Transverse colon (tissue), 4 donors: ENCODE results near the gene ATXN8OS.

ENCODE experiments used
- EP300 ChIP-seq: sonication (generic); formaldehyde crosslinking; IDR thresholded peaks from one replicate; pipeline ENCODE4 v1.6.1; 2017; ENCODE audit warnings: antibody characterized with exemption, low read depth
- POLR2A ChIP-seq: fragments of 450-650 bp; IDR thresholded peaks from one replicate; pipeline ENCODE4 v1.6.1; 2016; ENCODE audit warnings: antibody characterized with exemption, mild to moderate bottlenecking, moderate library complexity
- POLR2AphosphoS5 ChIP-seq, 3 donors: sonication (generic); formaldehyde crosslinking; IDR thresholded peaks; one replicate each; pipeline ENCODE4 v1.6.1; 2016; ENCODE audit warnings: antibody characterized with exemption in 3 of 3
- TF ChIP-seq, protein P1 (sequence below), 5 experiments: fragments of 200-600 bp in 3 of 5; fragments of 450-650 bp in 2 of 5; sonication (generic) in 3 of 5; IDR thresholded peaks; 1 replicate in 2 of 5; 2 replicates in 3 of 5; pipeline ENCODE4 v1.5.1; 2016 to 2017; ENCODE audit warnings: antibody characterized with exemption in 5 of 5, inconsistent platforms in 3 of 5, mild to moderate bottlenecking in 2 of 5, moderate library complexity in 1 of 5

DNA sequence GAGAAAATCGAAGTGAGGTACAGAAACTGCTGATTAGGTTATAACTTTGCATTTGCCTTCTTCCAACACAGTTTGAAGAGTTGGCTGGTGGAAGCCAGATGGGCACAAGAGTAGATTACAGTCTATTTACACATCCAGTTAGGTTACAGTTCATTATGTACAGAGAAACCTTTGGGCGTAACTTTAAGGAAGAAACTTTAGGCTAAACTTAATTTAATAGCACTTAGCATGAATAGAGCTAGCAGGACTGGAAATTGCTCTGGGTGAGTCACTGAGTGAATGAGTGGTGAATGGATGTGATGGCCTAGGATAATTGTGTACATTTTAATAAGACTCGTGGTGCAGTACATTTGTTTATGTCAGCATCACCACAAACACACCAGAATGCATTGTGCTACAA, 63.5 kb downstream of the ATXN8OS start:
- TF ChIP-seq, protein P1, sequence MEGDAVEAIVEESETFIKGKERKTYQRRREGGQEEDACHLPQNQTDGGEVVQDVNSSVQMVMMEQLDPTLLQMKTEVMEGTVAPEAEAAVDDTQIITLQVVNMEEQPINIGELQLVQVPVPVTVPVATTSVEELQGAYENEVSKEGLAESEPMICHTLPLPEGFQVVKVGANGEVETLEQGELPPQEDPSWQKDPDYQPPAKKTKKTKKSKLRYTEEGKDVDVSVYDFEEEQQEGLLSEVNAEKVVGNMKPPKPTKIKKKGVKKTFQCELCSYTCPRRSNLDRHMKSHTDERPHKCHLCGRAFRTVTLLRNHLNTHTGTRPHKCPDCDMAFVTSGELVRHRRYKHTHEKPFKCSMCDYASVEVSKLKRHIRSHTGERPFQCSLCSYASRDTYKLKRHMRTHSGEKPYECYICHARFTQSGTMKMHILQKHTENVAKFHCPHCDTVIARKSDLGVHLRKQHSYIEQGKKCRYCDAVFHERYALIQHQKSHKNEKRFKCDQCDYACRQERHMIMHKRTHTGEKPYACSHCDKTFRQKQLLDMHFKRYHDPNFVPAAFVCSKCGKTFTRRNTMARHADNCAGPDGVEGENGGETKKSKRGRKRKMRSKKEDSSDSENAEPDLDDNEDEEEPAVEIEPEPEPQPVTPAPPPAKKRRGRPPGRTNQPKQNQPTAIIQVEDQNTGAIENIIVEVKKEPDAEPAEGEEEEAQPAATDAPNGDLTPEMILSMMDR (IDR thresholded peaks at IDR 0.05) = no peak
- no peak for TF ChIP-seq POLR2A
- TF ChIP-seq EP300 = no peak
- no peak for TF ChIP-seq POLR2AphosphoS5 (IDR thresholded peaks at IDR 0.05)
